ENCODE results near the gene CTBS. TPM values are rescaled to one million over a fixed set of nuclear protein-coding genes. Genes with fewer than 3 reads are reported as not detected.
A peak's percentile ranks its signal among the peaks of the same experiment; 100 is the strongest.

CTBS gene
- total RNA-seq, 1 experiment from 2014 or later: 14.0 TPM

GRCh38 chr1:84584126-84584525, 9.9 kb upstream of the CTBS start:
- H3K27ac Mint-ChIP-seq (ENCODE audit: low read depth, unreplicated experiment): no peak overlapping the region

GRCh38 chr1:84583648-84584047, 9.4 kb upstream of the CTBS start:
- Mint-ChIP-seq H3K4me1 (ENCODE audit: insufficient read depth, unreplicated experiment) (no peaks in the 10 kb centered on the region), H3K27me3 (ENCODE audit: insufficient read depth, unreplicated experiment) (no peaks in the 10 kb centered on the region), H3K4me3 (ENCODE audit: unreplicated experiment) (no peak overlapping the region), H3K27ac (ENCODE audit: low read depth, unreplicated experiment) (no peak overlapping the region), H3K9me3 (ENCODE audit: unreplicated experiment) (no peaks in the 10 kb centered on the region), H3K36me3 (ENCODE audit: insufficient read depth, unreplicated experiment) (peaks cover 13% of the 10 kb centered on the region)
- CTCF ChIA-PET: interaction anchor here (0.7 to 0.9 kb wide), 2 partner anchors 138 to 196 kb away, joined by 3 to 5 read pairs; no protein-coding TSS in a partner anchor
- no peak for DNase-seq (ENCODE audit: unreplicated experiment)
- no TSS peak for BruUV-seq (replicated peaks)
- TF ChIP-seq CTCF (IDR thresholded peaks at IDR 0.05; ENCODE audit: unreplicated experiment): no peak
- intact Hi-C loops (cut with micrococcal nuclease): no loop called here
- POLR2A ChIA-PET: interaction anchor here (1.6 kb wide), 1 partner anchor 10 kb away, joined by 6 read pairs; no protein-coding TSS in a partner anchor

More at GRCh38 chr1:84584126-84584525, 9.9 kb upstream of the CTBS start:
- CTCF ChIA-PET: interaction anchor here (0.7 to 2.3 kb wide), 4 partner anchors 9 to 195 kb away, joined by 3 to 10 read pairs (median 6); no protein-coding TSS in a partner anchor
- intact Hi-C loops (cut with micrococcal nuclease): no loop called here
- no peaks in the 10 kb centered on the region for H3K4me1 Mint-ChIP-seq (ENCODE audit: insufficient read depth, unreplicated experiment)
- no peaks in the 10 kb centered on the region for H3K9me3 Mint-ChIP-seq (ENCODE audit: unreplicated experiment)
- peaks cover 13% of the 10 kb centered on the region for H3K36me3 Mint-ChIP-seq (ENCODE audit: insufficient read depth, unreplicated experiment)
- H3K27me3 Mint-ChIP-seq (ENCODE audit: insufficient read depth, unreplicated experiment): no peaks in the 10 kb centered on the region
- no peak overlapping the region for H3K4me3 Mint-ChIP-seq (ENCODE audit: unreplicated experiment)
- TF ChIP-seq CTCF (IDR thresholded peaks at IDR 0.05; ENCODE audit: unreplicated experiment): no peak
- POLR2A ChIA-PET: interaction anchor here (0.6 to 3.9 kb wide), 2 partner anchors 10 to 56 kb away, joined by 3 to 47 read pairs; partner anchors contain the start of gene CTBS
- DNase-seq (ENCODE audit: unreplicated experiment): no peak
- BruUV-seq (replicated peaks): no TSS peak

GRCh38 chr1:84582802-84583587, 8.8 kb upstream of the CTBS start:
- no peaks in the 10 kb centered on the region for H3K9me3 Mint-ChIP-seq (ENCODE audit: unreplicated experiment)
- intact Hi-C loops (cut with micrococcal nuclease): no loop called here
- peak; percentile 22 for DNase-seq (ENCODE audit: unreplicated experiment)
- H3K27me3 Mint-ChIP-seq (ENCODE audit: insufficient read depth, unreplicated experiment): no peaks in the 10 kb centered on the region
- no TSS peak for BruUV-seq (replicated peaks)
- ChIA-PET POLR2A (interaction anchor here (1.6 kb wide), 1 partner anchor 9 kb away, joined by 6 read pairs; no protein-coding TSS in a partner anchor), CTCF (interaction anchor here (0.6 to 0.9 kb wide), 2 partner anchors 95 to 138 kb away, joined by 3 to 4 read pairs; no protein-coding TSS in a partner anchor)
- H3K4me3 Mint-ChIP-seq (ENCODE audit: unreplicated experiment): no peak overlapping the region
- no peaks in the 10 kb centered on the region for H3K4me1 Mint-ChIP-seq (ENCODE audit: insufficient read depth, unreplicated experiment)
- no peak for TF ChIP-seq CTCF (IDR thresholded peaks at IDR 0.05; ENCODE audit: unreplicated experiment)
- H3K36me3 Mint-ChIP-seq (ENCODE audit: insufficient read depth, unreplicated experiment): peaks cover 13% of the 10 kb centered on the region
- H3K27ac Mint-ChIP-seq (ENCODE audit: low read depth, unreplicated experiment): no peak overlapping the region

GRCh38 chr1:84581648-84582047, 7.4 kb upstream of the CTBS start:
- H3K27ac Mint-ChIP-seq (ENCODE audit: low read depth, unreplicated experiment): no peak overlapping the region
- no peaks in the 10 kb centered on the region for H3K27me3 Mint-ChIP-seq (ENCODE audit: insufficient read depth, unreplicated experiment)
- BruUV-seq (replicated peaks): no TSS peak
- no peak overlapping the region for H3K4me3 Mint-ChIP-seq (ENCODE audit: unreplicated experiment)
- intact Hi-C loops (cut with micrococcal nuclease): no loop called here
- H3K4me1 Mint-ChIP-seq (ENCODE audit: insufficient read depth, unreplicated experiment): no peaks in the 10 kb centered on the region
- ChIA-PET CTCF (no interaction called here), POLR2A (no interaction called here)
- peaks cover 13% of the 10 kb centered on the region for H3K36me3 Mint-ChIP-seq (ENCODE audit: insufficient read depth, unreplicated experiment)
- no peak for TF ChIP-seq CTCF (IDR thresholded peaks at IDR 0.05; ENCODE audit: unreplicated experiment)
- no peak for DNase-seq (ENCODE audit: unreplicated experiment)
- H3K9me3 Mint-ChIP-seq (ENCODE audit: unreplicated experiment): no peaks in the 10 kb centered on the region

Measured in MCF 10A (cell line).